Neural cell (in vitro differentiated cells): Measurements from ENCODE around the gene COLQ.

Experiments used
- CTCF ChIP-seq: fragments of 450-650 bp; IDR thresholded peaks from 2 replicates; pipeline ENCODE4 v1.5.1; 2014; ENCODE audit warnings: antibody characterized with exemption, mild to moderate bottlenecking, moderate library complexity; ENCODE audit not compliant: poor library complexity, severe bottlenecking
- EP300 ChIP-seq: fragments of 450-650 bp; conservative IDR thresholded peaks from 2 replicates; pipeline ENCODE4 v1.6.1; 2014; ENCODE audit warnings: antibody characterized with exemption, mild to moderate bottlenecking, moderate library complexity; ENCODE audit not compliant: poor library complexity, severe bottlenecking
- EZH2 ChIP-seq: fragments of 200-600, 300-800 bp; shearing (Covaris generic), sonication (generic); IDR thresholded peaks from 2 replicates; pipeline ENCODE4 v1.6.1; 2014; ENCODE audit warnings: antibody characterized with exemption, low read length, borderline replicate concordance, mild to moderate bottlenecking; ENCODE audit not compliant: insufficient read depth, poor library complexity, severe bottlenecking
- POLR2AphosphoS5 ChIP-seq: IDR thresholded peaks from 2 replicates; pipeline ENCODE4 v1.6.1; 2012
- REST ChIP-seq: IDR thresholded peaks from 2 replicates; pipeline ENCODE4 v1.6.1; 2012; ENCODE audit warnings: borderline replicate concordance
- SMC3 ChIP-seq: fragments of 450-650 bp; conservative IDR thresholded peaks from 2 replicates; pipeline ENCODE4 v1.6.1; 2014; ENCODE audit warnings: antibody characterized with exemption, mild to moderate bottlenecking, moderate library complexity; ENCODE audit not compliant: poor library complexity

DNA sequence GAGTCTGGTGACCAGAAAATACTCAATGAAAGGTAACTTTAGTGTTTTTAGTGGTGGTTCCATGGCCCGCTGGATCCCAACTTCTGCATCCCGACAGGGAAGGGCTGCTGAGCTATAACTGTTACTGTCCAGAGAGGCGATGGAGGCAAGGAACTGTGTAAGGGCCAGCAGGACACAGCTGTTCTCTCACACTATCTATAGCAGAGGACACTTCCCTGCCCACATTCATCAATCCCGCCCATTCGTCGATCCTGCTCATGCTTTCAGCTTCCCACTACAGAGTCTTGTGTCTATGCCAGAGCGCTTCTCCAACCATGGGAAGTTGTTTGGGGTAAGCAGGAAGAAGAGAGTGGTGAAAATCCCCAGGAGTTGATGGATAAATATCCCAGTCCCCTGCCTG is 8.4 kb downstream of the COLQ start:
- TF ChIP-seq CTCF, result no peak
- TF ChIP-seq SMC3, result no peak
- TF ChIP-seq EZH2, result no peak
- no peak for TF ChIP-seq POLR2AphosphoS5
- no peak for TF ChIP-seq EP300
- TF ChIP-seq REST, result no peak
